Sigmoid colon (tissue), 4 donors: ENCODE results near the gene AKT1S1.
A peak's percentile ranks its signal among the peaks of the same experiment; 100 is the strongest.

ENCODE experiments used
- CTCF ChIP-seq, 4 experiments: fragments of 450-650 bp in 3 of 4; fragments of 200-600 bp in 1 of 4; IDR thresholded peaks; one replicate each; pipeline ENCODE4 v1.5.1; 2016 to 2019; ENCODE audit warnings: antibody characterized with exemption in 4 of 4, mild to moderate bottlenecking in 3 of 4, moderate library complexity in 2 of 4
- EP300 ChIP-seq, 4 donors: sonication (generic); formaldehyde crosslinking; IDR thresholded peaks; one replicate each; pipeline ENCODE4 v1.6.1; 2017; ENCODE audit warnings: antibody characterized with exemption in 4 of 4
- POLR2A ChIP-seq, 2 donors: fragments of 450-650 bp; IDR thresholded peaks; one replicate each; pipeline ENCODE4 v1.6.1; 2016; ENCODE audit warnings: antibody characterized with exemption in 2 of 2, mild to moderate bottlenecking in 2 of 2, moderate library complexity in 2 of 2
- POLR2AphosphoS5 ChIP-seq, 4 donors: sonication (generic); formaldehyde crosslinking; IDR thresholded peaks; one replicate each; pipeline ENCODE4 v1.6.1; 2017; ENCODE audit warnings: antibody characterized with exemption in 4 of 4

GRCh38 chr19:49838885-49839588, 38.1 kb downstream of the AKT1S1 start:
- peak in 1 of 4 donors; percentile 8 for TF ChIP-seq POLR2AphosphoS5 (IDR thresholded peaks at IDR 0.05)
- TF ChIP-seq POLR2A (IDR thresholded peaks at IDR 0.05): no peak
- no peak for TF ChIP-seq CTCF (IDR thresholded peaks at IDR 0.05)
- TF ChIP-seq EP300 (IDR thresholded peaks at IDR 0.05): no peak
